ENCODE results near the gene ZC3H18. TPM values are rescaled to one million over a fixed set of nuclear protein-coding genes. Genes with fewer than 3 reads are reported as not detected.

ZC3H18 gene
- total RNA-seq, 6 experiments from 2014 or later: 8.7 to 22.8 (median 16.4) TPM

GRCh38 chr16:88643644-88643932 is 73.4 kb downstream of the ZC3H18 start:
- WGBS (ENCODE audit: insufficient coverage, low coverage, low lambda C conversion rate, missing lambda C conversion rate): no CpG with 5 or more reads among the region's 9 CpGs
- Histone ChIP-seq H3K4me1 (no peaks in the 10 kb centered on the region), H3K36me3 (no peaks in the 10 kb centered on the region), H3K4me3 (no peak overlapping the region), H3K27me3 (no peaks in the 10 kb centered on the region), H3K27ac (no peak overlapping the region), H3K9me3 (no peaks in the 10 kb centered on the region)
- DNase-seq: no peak
- no peak for ATAC-seq
- intact Hi-C loops (cut with DNase I): no loop called here
- TF ChIP-seq CTCF (IDR thresholded peaks at IDR 0.05): no peak
- TF ChIP-seq POLR2A (IDR thresholded peaks at IDR 0.05): no peak

- no peaks in the 10 kb centered on the region for H3K9me3 ChIP-seq
- ATAC-seq: no peak
- no peaks in the 10 kb centered on the region for H3K36me3 ChIP-seq
- H3K27ac ChIP-seq: no peak overlapping the region
- no peaks in the 10 kb centered on the region for H3K4me1 ChIP-seq
- intact Hi-C loops (cut with DNase I): no loop called here
- no peak overlapping the region for H3K4me3 ChIP-seq
- no peaks in the 10 kb centered on the region for H3K27me3 ChIP-seq
- WGBS (ENCODE audit: insufficient coverage, low coverage, low lambda C conversion rate, missing lambda C conversion rate): no CpG with 5 or more reads among the region's 16 CpGs
- TF ChIP-seq POLR2A (IDR thresholded peaks at IDR 0.05) (no peak), CTCF (IDR thresholded peaks at IDR 0.05) (no peak)
- no peak for DNase-seq
Measured at GRCh38 chr16:88645455-88645854, 75.3 kb downstream of the ZC3H18 start.

GRCh38 chr16:88645941-88646340 is 75.7 kb downstream of the ZC3H18 start:
- no peak for ATAC-seq
- Histone ChIP-seq H3K4me1 (no peaks in the 10 kb centered on the region), H3K36me3 (no peaks in the 10 kb centered on the region), H3K27ac (no peak overlapping the region), H3K4me3 (no peak overlapping the region), H3K27me3 (no peaks in the 10 kb centered on the region), H3K9me3 (no peaks in the 10 kb centered on the region)
- no peak for TF ChIP-seq CTCF (IDR thresholded peaks at IDR 0.05)
- TF ChIP-seq POLR2A (IDR thresholded peaks at IDR 0.05): no peak
- peak in 1 of 3 donors; percentile 43 for DNase-seq
- intact Hi-C loops (cut with DNase I): no loop called here
- WGBS (ENCODE audit: insufficient coverage, low coverage, low lambda C conversion rate, missing lambda C conversion rate): no CpG with 5 or more reads among the region's 23 CpGs

GRCh38 chr16:88646345-88647034 is 76.3 kb downstream of the ZC3H18 start:
- ATAC-seq (no peak), DNase-seq (peak in 1 of 3 donors; percentile 44)
- intact Hi-C loops (cut with DNase I): no loop called here
- H3K4me1 ChIP-seq: no peaks in the 10 kb centered on the region
- no peak overlapping the region for H3K4me3 ChIP-seq
- H3K9me3 ChIP-seq: no peaks in the 10 kb centered on the region
- no peak for TF ChIP-seq CTCF (IDR thresholded peaks at IDR 0.05)
- TF ChIP-seq POLR2A (IDR thresholded peaks at IDR 0.05): no peak
- no peak overlapping the region for H3K27ac ChIP-seq
- no CpG with 5 or more reads among the region's 28 CpGs for WGBS (ENCODE audit: insufficient coverage, low coverage, low lambda C conversion rate, missing lambda C conversion rate)
- no peaks in the 10 kb centered on the region for H3K36me3 ChIP-seq
- H3K27me3 ChIP-seq: no peaks in the 10 kb centered on the region

All from right lobe of liver (tissue), 6 donors.